ENCODE results near the gene SEPTIN5.

GRCh38 chr22:19742160-19743066 is 28.1 kb downstream of the SEPTIN5 start:
- TF ChIP-seq POLR2B (IDR thresholded peaks at IDR 0.05; ENCODE audit: low read depth, partially characterized antibody) (no peak), PBX2 (CRISPR knock-in tag; IDR thresholded peaks at IDR 0.05; ENCODE audit: low read depth) (no peak), PBX2 (tag; conservative IDR thresholded peaks at IDR 0.05; ENCODE audit: low read depth) (no peak), ZBTB17 (CRISPR knock-in tag; IDR thresholded peaks at IDR 0.05) (no peak), CTCF (IDR thresholded peaks at IDR 0.05 in 2 of 3, conservative IDR thresholded peaks at IDR 0.05 in 1 of 3; ENCODE audit: insufficient read depth in 2 of 3, low read depth in 1 of 3, low read length in 3 of 3) (no peak), TAF1 (IDR thresholded peaks at IDR 0.05; ENCODE audit: control insufficient read depth, extremely low read depth, insufficient read depth, low read length, severe bottlenecking) (no peak), MNT (conservative IDR thresholded peaks at IDR 0.05) (no peak)
